Dendritic cell treated with granulocyte-macrophage colony-stimulating factor and Interleukin-4, amounts not matched to agents 40 ng/mL and 50 ng/mL, for 4 days (primary cell): ENCODE results near the gene NFATC3.
A peak's percentile ranks its signal among the peaks of the same experiment; 100 is the strongest.

ENCODE experiments used
- H3K27ac Mint-ChIP-seq: one replicate; pipeline ENCODE4 v1.8.0; 2022; ENCODE audit warnings: mild to moderate bottlenecking, mixed read lengths
- H3K27me3 Mint-ChIP-seq: one replicate; pipeline ENCODE4 v1.8.0; 2022; ENCODE audit warnings: mild to moderate bottlenecking, mixed read lengths
- H3K36me3 Mint-ChIP-seq: one replicate; pipeline ENCODE4 v1.8.0; 2022; ENCODE audit warnings: low read depth, mixed read lengths
- H3K4me1 Mint-ChIP-seq: one replicate; pipeline ENCODE4 v1.8.0; 2022; ENCODE audit warnings: low read depth, mixed read lengths
- H3K4me3 Mint-ChIP-seq: one replicate; pipeline ENCODE4 v1.8.0; 2022; ENCODE audit warnings: mild to moderate bottlenecking, moderate library complexity, mixed read lengths
- H3K9me3 Mint-ChIP-seq: one replicate; pipeline ENCODE4 v1.8.0; 2022; ENCODE audit warnings: mixed read lengths
- intact Hi-C: fragments of 100-400 bp; cut with micrococcal nuclease; formaldehyde crosslinking; loops from one replicate; pipeline ENCODE4 v1.15.0; 2022

NFATC3 gene

GRCh38 chr16:68183046-68183445, 97.9 kb downstream of the NFATC3 start:
- Mint-ChIP-seq H3K27ac (no peak overlapping the region), H3K9me3 (no peaks in the 10 kb centered on the region), H3K36me3 (peaks cover 97% of the 10 kb centered on the region), H3K4me1 (no peaks in the 10 kb centered on the region), H3K27me3 (no peaks in the 10 kb centered on the region), H3K4me3 (no peak overlapping the region)
- intact Hi-C loops, result no loop called here

DNA sequence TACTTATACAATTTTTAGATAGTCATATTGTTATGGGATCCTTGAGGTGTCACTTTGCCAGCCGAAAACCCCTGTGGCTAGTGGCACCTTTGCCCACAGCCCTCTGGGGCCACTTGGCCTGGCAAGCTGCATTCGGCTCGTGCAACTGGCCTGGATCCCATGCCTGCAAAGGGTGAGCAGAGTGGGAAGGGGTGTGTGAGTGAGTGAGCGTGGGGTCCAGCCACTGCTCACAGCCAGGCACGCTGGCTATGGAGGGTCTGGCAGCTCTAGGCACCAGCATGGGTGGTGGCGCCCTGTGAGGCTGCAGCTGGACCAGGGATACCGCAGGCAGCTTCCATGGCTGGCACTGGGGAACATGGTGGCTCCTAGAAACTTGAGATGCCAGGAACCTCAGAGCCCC, 101.7 kb downstream of the NFATC3 start:
- intact Hi-C loops, result no loop called here
- Mint-ChIP-seq H3K4me3 (no peak overlapping the region), H3K27me3 (no peaks in the 10 kb centered on the region), H3K36me3 (peaks cover 87% of the 10 kb centered on the region), H3K4me1 (peaks cover 9% of the 10 kb centered on the region), H3K27ac (no peak overlapping the region), H3K9me3 (no peaks in the 10 kb centered on the region)

- Mint-ChIP-seq H3K4me1 (peaks cover 9% of the 10 kb centered on the region), H3K4me3 (no peak overlapping the region), H3K27ac (no peak overlapping the region), H3K9me3 (no peaks in the 10 kb centered on the region), H3K27me3 (no peaks in the 10 kb centered on the region), H3K36me3 (peaks cover 84% of the 10 kb centered on the region)
- intact Hi-C loops, result no loop called here
Observed at GRCh38 chr16:68187505-68187904, 102.3 kb downstream of the NFATC3 start.

GRCh38 chr16:68188170-68188569, 103.0 kb downstream of the NFATC3 start:
- peaks cover 9% of the 10 kb centered on the region for H3K4me1 Mint-ChIP-seq
- intact Hi-C loops, result no loop called here
- no peak overlapping the region for H3K4me3 Mint-ChIP-seq
- H3K27me3 Mint-ChIP-seq, result no peaks in the 10 kb centered on the region
- no peaks in the 10 kb centered on the region for H3K9me3 Mint-ChIP-seq
- no peak overlapping the region for H3K27ac Mint-ChIP-seq
- H3K36me3 Mint-ChIP-seq, result peaks cover 86% of the 10 kb centered on the region

DNA sequence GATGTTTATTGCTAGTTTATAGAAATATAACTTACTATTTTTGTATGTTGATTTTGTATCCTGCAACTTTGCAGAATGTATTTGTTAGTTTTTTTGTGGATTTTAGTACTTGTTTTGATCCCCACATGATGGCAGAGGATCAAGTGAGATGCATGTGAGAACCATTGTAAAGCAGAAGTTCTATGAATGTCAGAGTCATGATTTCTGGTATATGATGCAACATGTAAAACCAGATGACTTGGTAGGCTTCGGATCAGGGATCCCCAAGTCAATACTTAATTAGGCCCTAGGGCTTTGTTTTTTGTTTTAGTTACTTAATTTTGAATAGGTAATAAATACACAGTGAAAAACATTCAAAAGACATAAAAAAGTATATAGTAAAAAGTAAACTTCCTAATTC, 104.9 kb downstream of the NFATC3 start:
- H3K27ac Mint-ChIP-seq, result peak overlapping the region; percentile 51

DNA sequence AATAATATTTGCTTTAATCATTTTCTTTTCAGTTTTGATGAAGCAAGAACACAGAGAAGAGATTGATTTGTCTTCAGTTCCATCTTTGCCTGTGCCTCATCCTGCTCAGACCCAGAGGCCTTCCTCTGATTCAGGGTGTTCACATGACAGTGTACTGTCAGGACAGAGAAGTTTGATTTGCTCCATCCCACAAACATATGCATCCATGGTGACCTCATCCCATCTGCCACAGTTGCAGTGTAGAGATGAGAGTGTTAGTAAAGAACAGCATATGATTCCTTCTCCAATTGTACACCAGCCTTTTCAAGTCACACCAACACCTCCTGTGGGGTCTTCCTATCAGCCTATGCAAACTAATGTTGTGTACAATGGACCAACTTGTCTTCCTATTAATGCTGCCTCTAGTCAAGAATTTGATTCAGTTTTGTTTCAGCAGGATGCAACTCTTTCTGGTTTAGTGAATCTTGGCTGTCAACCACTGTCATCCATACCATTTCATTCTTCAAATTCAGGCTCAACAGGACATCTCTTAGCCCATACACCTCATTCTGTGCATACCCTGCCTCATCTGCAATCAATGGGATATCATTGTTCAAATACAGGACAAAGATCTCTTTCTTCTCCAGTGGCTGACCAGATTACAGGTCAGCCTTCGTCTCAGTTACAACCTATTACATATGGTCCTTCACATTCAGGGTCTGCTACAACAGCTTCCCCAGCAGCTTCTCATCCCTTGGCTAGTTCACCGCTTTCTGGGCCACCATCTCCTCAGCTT, 105.8 kb downstream of the NFATC3 start:
- intact Hi-C loops, result no loop called here
- Mint-ChIP-seq H3K36me3 (peaks cover 82% of the 10 kb centered on the region), H3K27ac (peak overlapping the region; percentile 51)

More for the DNA sequence above, 104.9 kb downstream of the NFATC3 start:
- no peak overlapping the region for H3K4me3 Mint-ChIP-seq
- intact Hi-C loops, result no loop called here
- H3K4me1 Mint-ChIP-seq, result peaks cover 9% of the 10 kb centered on the region
- no peaks in the 10 kb centered on the region for H3K27me3 Mint-ChIP-seq
- peaks cover 86% of the 10 kb centered on the region for H3K36me3 Mint-ChIP-seq
- no peaks in the 10 kb centered on the region for H3K9me3 Mint-ChIP-seq

DNA sequence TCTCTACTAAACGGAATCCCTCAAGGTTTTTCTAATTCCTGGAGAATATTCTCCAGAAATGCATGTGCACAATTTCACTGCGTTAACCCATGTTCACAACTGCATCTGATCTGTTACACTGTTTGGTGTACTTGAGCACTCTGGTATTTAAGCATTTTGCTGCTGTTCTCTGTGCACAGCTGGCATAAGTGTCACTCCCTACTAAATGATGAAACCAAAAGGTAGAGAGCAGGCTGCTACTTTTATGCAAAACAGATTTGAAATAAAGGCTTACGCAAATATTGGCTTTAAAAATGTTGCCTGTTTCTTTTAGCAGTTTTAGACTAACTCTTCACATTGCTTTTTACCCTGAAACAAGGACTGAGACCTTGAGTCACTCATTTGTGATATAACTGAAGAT, 109.1 kb downstream of the NFATC3 start:
- H3K36me3 Mint-ChIP-seq, result peaks cover 64% of the 10 kb centered on the region
- H3K4me3 Mint-ChIP-seq, result no peak overlapping the region
- H3K9me3 Mint-ChIP-seq, result no peaks in the 10 kb centered on the region
- H3K4me1 Mint-ChIP-seq, result peaks cover 9% of the 10 kb centered on the region
- H3K27ac Mint-ChIP-seq, result no peak overlapping the region
- no peaks in the 10 kb centered on the region for H3K27me3 Mint-ChIP-seq
- intact Hi-C loops, result no loop called here

More for the DNA sequence above, 105.8 kb downstream of the NFATC3 start:
- Mint-ChIP-seq H3K4me1 (peaks cover 9% of the 10 kb centered on the region), H3K27me3 (no peaks in the 10 kb centered on the region), H3K4me3 (no peak overlapping the region), H3K9me3 (no peaks in the 10 kb centered on the region)

DNA sequence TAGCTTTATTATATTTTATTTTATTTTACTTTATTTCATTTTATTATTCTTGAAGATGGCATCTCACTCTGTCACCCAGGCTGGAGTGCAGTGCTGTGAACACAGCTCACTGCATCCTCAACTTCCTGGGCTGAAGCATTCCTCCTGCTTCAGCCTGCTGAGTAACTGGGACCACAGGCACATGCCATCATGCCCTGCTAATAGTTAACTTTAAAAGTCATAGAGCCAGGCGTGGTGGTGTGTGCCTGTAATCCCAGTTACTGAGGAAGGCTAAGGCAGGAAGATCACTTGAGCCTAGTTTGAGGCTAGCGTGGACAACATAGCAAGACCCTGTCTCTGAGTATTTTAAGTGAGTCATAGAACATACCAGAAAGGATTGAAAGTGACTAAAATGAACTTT, 112.1 kb downstream of the NFATC3 start:
- H3K4me1 Mint-ChIP-seq, result no peaks in the 10 kb centered on the region
- H3K27ac Mint-ChIP-seq, result no peak overlapping the region
- H3K9me3 Mint-ChIP-seq, result no peaks in the 10 kb centered on the region
- H3K36me3 Mint-ChIP-seq, result peaks cover 75% of the 10 kb centered on the region
- H3K27me3 Mint-ChIP-seq, result no peaks in the 10 kb centered on the region
- no peak overlapping the region for H3K4me3 Mint-ChIP-seq
- intact Hi-C loops, result no loop called here

DNA sequence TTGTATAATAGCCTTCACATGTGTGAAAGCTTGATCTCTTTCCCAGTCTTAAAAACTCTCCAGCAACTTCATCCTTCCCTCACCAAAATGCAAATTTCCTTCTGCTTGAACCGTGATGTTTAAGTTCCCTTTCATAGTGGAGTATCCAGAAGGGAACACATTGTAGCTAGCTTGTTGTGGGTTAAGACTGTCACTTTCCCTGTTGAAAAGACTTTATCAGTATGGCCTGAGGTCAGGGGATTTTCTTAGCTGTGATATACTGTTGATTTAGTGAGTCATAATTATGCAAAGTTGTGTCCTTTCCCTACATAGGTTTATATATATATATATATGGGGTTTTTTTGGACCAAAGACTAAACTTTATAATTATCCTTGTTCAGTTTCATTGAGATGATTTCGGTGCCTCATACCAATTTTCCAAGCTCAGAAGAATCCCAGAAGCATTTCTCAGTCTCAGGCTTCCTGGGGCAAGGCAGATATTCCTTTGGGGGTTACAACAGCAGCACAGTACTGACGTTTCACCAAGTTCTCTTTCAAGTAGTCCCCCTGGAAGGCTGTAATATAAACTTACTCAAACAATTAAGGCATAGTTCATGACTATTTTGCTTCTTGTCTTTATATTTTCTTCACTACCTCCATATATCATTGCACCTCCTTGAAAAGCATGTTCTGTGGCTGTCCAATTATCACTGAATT, 115.1 kb downstream of the NFATC3 start:
- Mint-ChIP-seq H3K36me3 (peaks cover 61% of the 10 kb centered on the region), H3K4me3 (no peak overlapping the region), H3K4me1 (no peaks in the 10 kb centered on the region), H3K27ac (no peak overlapping the region), H3K27me3 (no peaks in the 10 kb centered on the region), H3K9me3 (no peaks in the 10 kb centered on the region)
- intact Hi-C loops, result no loop called here

- Mint-ChIP-seq H3K36me3 (peaks cover 69% of the 10 kb centered on the region), H3K4me3 (no peak overlapping the region), H3K9me3 (no peaks in the 10 kb centered on the region), H3K27ac (no peak overlapping the region), H3K4me1 (no peaks in the 10 kb centered on the region), H3K27me3 (no peaks in the 10 kb centered on the region)
- intact Hi-C loops, result no loop called here
Observed at GRCh38 chr16:68202091-68202519, 116.9 kb downstream of the NFATC3 start.

DNA sequence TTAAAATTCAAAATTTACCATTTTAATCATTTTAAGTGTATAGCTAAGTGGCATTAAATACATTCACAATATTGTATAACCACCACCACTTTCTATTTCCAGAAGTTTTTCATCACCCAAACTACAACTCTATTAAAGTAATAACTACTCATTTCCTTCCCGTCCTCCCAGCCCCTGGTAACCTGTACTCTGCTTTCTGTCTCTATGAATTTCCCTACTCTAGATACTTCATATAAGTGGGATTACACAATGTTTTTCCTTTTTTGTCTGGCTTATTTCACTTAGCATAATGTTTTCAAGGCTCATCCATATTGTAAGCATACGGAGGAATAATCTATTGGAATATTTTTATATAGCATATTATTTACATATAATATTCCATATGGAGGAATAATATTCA, 121.1 kb downstream of the NFATC3 start:
- no peaks in the 10 kb centered on the region for H3K4me1 Mint-ChIP-seq
- H3K9me3 Mint-ChIP-seq, result no peaks in the 10 kb centered on the region
- peaks cover 54% of the 10 kb centered on the region for H3K36me3 Mint-ChIP-seq
- intact Hi-C loops, result no loop called here
- no peak overlapping the region for H3K4me3 Mint-ChIP-seq
- H3K27ac Mint-ChIP-seq, result no peak overlapping the region
- H3K27me3 Mint-ChIP-seq, result no peaks in the 10 kb centered on the region

DNA sequence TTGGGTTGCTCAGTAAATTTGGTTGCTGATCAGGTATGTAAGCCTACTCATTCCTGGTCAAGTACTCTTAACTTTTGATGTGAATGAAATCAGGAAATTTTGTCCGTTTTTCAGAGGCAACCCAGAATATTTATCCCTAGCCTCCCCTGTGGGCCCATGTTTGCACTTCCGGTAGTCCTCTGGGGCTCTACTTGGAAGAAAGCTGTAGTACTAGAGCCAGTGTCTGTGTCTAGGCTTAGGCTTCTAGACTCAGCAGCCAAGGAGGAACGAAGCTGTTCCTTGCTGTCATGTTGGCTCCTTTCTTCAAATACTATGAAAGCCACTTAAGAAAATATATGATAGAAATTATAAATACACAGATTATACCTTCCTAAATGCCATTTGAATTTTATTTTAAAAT, 129.6 kb downstream of the NFATC3 start:
- Mint-ChIP-seq H3K9me3 (no peaks in the 10 kb centered on the region), H3K27me3 (no peaks in the 10 kb centered on the region), H3K4me1 (peaks cover 21% of the 10 kb centered on the region), H3K27ac (no peak overlapping the region), H3K4me3 (no peak overlapping the region), H3K36me3 (peaks cover 55% of the 10 kb centered on the region)
- intact Hi-C loops, result no loop called here

DNA sequence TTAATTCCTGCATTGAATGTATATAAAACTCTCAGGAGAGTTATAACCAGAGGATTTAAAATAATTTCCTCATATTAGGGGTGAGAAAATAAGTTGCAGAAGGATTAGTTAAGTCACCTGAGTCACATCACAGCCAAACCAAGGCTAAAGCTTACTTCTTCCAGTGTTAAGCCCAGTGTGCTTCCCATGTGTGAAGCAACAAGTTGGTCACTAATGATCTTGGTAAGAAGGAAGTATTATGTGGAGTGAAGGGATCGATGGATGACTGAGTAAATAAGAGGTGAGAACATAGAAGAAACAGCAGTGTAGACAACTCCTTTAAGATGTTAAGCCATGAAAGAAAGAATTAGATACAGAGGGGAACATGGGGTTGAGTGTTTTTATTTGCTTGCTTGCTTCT, 130.1 kb downstream of the NFATC3 start:
- no peak overlapping the region for H3K4me3 Mint-ChIP-seq
- H3K27ac Mint-ChIP-seq, result no peak overlapping the region
- intact Hi-C loops, result no loop called here
- peaks cover 56% of the 10 kb centered on the region for H3K36me3 Mint-ChIP-seq
- H3K9me3 Mint-ChIP-seq, result no peaks in the 10 kb centered on the region
- H3K4me1 Mint-ChIP-seq, result peaks cover 21% of the 10 kb centered on the region
- H3K27me3 Mint-ChIP-seq, result no peaks in the 10 kb centered on the region

DNA sequence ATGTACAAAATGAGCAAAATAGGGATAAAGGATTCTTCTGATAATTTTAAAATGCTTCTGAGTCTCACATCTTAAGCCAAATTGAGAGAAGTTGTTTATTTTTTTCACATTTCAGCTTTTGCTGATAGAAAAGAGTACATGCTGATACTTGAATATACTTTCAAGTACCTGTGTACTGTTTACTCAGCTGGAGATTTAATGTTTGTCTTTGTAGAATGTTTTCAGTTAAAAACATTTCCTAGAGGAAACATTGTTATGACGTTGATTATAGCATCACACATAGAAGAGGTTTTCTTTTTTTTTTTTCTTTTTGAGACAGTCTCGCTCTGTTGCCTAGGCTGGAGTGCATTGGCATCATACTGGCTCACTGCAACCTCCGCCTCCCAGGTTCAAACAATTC, 131.1 kb downstream of the NFATC3 start:
- Mint-ChIP-seq H3K4me1 (peaks cover 21% of the 10 kb centered on the region), H3K27me3 (no peaks in the 10 kb centered on the region), H3K27ac (no peak overlapping the region), H3K9me3 (no peaks in the 10 kb centered on the region), H3K36me3 (peaks cover 57% of the 10 kb centered on the region), H3K4me3 (no peak overlapping the region)
- intact Hi-C loops, result no loop called here
